Smooth muscle cell (in vitro differentiated cells): ENCODE measurements around the gene CUL1. TPM values are rescaled to one million over a fixed set of nuclear protein-coding genes. Genes with fewer than 3 reads are reported as not detected.

Source experiments
- DNase-seq: peaks from one replicate; lab custom pipeline; 2025; ENCODE audit not compliant: unreplicated experiment; lab: John Stamatoyannopoulos, UW
- H2AFZ ChIP-seq: fragments of 200-600 bp; sonication (generic); 2 replicates; pipeline ENCODE4 v1.6.0; 2016; ENCODE audit warnings: antibody characterized with exemption, low read depth, mild to moderate bottlenecking
- H3F3A ChIP-seq: fragments of 200-600 bp; sonication (generic); 2 replicates; pipeline ENCODE4 v1.6.0; 2017; ENCODE audit warnings: antibody characterized with exemption, low read depth
- H3K27ac ChIP-seq: fragments of 200-600 bp; sonication (generic); 2 replicates; pipeline ENCODE4 v1.5.1; 2016; ENCODE audit warnings: low read depth, mild to moderate bottlenecking
- H3K27me3 ChIP-seq: fragments of 200-600 bp; sonication (generic); 2 replicates; pipeline ENCODE4 v1.6.1; 2016; ENCODE audit warnings: low read depth, mild to moderate bottlenecking
- H3K36me3 ChIP-seq: fragments of 200-600 bp; sonication (generic); 2 replicates; pipeline ENCODE4 v1.5.1; 2016; ENCODE audit warnings: low read depth
- H3K4me1 ChIP-seq: fragments of 200-600 bp; sonication (generic); 2 replicates; pipeline ENCODE4 v1.5.1; 2016; ENCODE audit warnings: low read depth
- H3K4me2 ChIP-seq: fragments of 200-600 bp; sonication (generic); 2 replicates; pipeline ENCODE4 v1.6.0; 2016; ENCODE audit warnings: mild to moderate bottlenecking
- H3K4me3 ChIP-seq: fragments of 200-600 bp; sonication (generic); 2 replicates; pipeline ENCODE4 v1.5.1; 2016; ENCODE audit warnings: mild to moderate bottlenecking
- H3K79me2 ChIP-seq: fragments of 200-600 bp; sonication (generic); 2 replicates; pipeline ENCODE4 v1.6.0; 2016; ENCODE audit warnings: low read depth, mild to moderate bottlenecking
- H3K9ac ChIP-seq: fragments of 200-600 bp; sonication (generic); 2 replicates; pipeline ENCODE4 v1.6.0; 2016; ENCODE audit warnings: low read depth
- H3K9me3 ChIP-seq: fragments of 200-600 bp; sonication (generic); replicated peaks from 2 replicates; pipeline ENCODE4 v1.5.1; 2016; ENCODE audit warnings: low read depth
- H4K20me1 ChIP-seq: fragments of 200-600 bp; sonication (generic); 2 replicates; pipeline ENCODE4 v1.6.0; 2016; ENCODE audit warnings: low read depth
- WGBS: methylation state at CpG from one replicate; pipeline ENCODE4 v1.1.7; 2016; ENCODE audit warnings: low lambda C conversion rate; 5-methylcytosine and 5-hydroxymethylcytosine counted together
- polyA plus RNA-seq: library from polyadenylated mRNA; unstranded; fragments of >200 nt; fragmentation: Nextera tagmentation; extraction: Ambion mirVana; gene quantifications from 2 replicates; pipeline ENCODE4 v1.2.1, GENCODE V29; 2016
- total RNA-seq: library from RNA; depleted of rRNA; stranded (reverse); fragments of >200 nt; gene quantifications from 2 replicates; pipeline ENCODE4 v1.2.3, GENCODE V29; 2014
- TF ChIP-seq, protein P1 (sequence below): fragments of 200-600 bp; sonication (generic); IDR thresholded peaks from 2 replicates; pipeline ENCODE4 v1.5.1; 2017; ENCODE audit warnings: borderline replicate concordance, mild to moderate bottlenecking, antibody characterized with exemption; ENCODE audit not compliant: insufficient read depth, poor library complexity, severe bottlenecking

The CUL1 gene
- total and polyA plus RNA-seq, 2 experiments from 2014 or later = 38.2 to 44.8 TPM

DNA sequence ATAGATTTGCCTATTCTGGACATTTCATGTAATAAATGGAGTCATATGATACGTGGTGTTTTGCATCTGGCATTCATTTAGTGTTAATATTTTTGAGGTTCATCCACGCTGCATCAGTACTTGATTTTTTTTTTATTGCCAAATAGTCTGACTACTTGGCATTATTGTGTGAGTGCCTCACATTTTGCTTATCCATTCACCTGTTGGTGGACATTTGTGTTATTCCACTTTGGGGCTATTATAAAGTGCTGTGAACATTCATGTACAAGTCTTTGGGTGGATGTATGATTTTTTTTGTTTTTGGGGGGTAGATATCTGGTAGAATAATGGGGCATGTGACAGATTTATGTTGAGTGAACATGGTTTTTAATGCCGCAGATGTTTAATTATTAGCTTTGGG lies 19.7 kb downstream of the CUL1 start:
- no peak overlapping the region for H3K27ac ChIP-seq
- H4K20me1 ChIP-seq = peaks cover 100% of the 10 kb centered on the region

DNA sequence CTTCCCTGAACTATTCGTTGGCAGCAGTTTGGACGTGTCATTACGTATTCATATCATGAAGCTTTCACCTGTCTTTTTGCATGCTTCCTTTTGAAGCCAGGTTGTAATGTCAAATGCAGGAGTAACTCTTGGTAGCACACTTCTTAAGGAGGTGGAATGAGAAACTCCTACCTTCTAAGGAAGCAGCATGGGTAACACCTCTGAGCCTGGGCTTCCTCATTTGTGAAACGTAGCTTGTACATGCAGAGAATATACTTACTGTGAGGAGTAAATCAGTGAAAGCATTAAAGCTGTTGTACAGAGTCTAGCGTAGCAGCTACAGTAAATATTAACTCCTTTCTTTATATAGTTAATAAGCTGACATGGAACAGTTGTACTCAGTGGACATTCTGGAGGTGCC lies 21.1 kb downstream of the CUL1 start:
- no peaks in the 10 kb centered on the region for H3F3A ChIP-seq
- no peaks in the 10 kb centered on the region for H3K9me3 ChIP-seq
- peaks cover 100% of the 10 kb centered on the region for H4K20me1 ChIP-seq
- H3K79me2 ChIP-seq = peaks cover 100% of the 10 kb centered on the region
- no peaks in the 10 kb centered on the region for H3K36me3 ChIP-seq
- H3K4me2 ChIP-seq = no peak overlapping the region
- H3K4me3 ChIP-seq = no peak overlapping the region
- H3K9ac ChIP-seq = no peak overlapping the region
- H2AFZ ChIP-seq = no peak overlapping the region
- no peak for DNase-seq
- TF ChIP-seq, protein P1, sequence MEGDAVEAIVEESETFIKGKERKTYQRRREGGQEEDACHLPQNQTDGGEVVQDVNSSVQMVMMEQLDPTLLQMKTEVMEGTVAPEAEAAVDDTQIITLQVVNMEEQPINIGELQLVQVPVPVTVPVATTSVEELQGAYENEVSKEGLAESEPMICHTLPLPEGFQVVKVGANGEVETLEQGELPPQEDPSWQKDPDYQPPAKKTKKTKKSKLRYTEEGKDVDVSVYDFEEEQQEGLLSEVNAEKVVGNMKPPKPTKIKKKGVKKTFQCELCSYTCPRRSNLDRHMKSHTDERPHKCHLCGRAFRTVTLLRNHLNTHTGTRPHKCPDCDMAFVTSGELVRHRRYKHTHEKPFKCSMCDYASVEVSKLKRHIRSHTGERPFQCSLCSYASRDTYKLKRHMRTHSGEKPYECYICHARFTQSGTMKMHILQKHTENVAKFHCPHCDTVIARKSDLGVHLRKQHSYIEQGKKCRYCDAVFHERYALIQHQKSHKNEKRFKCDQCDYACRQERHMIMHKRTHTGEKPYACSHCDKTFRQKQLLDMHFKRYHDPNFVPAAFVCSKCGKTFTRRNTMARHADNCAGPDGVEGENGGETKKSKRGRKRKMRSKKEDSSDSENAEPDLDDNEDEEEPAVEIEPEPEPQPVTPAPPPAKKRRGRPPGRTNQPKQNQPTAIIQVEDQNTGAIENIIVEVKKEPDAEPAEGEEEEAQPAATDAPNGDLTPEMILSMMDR = no peak
- H3K27me3 ChIP-seq = no peaks in the 10 kb centered on the region
- 85% methylated on average over 5 of the region's 5 CpGs for WGBS
- peaks cover 5% of the 10 kb centered on the region for H3K4me1 ChIP-seq
- no peak overlapping the region for H3K27ac ChIP-seq

More for the DNA sequence above, 19.7 kb downstream of the CUL1 start:
- Histone ChIP-seq H3K9ac (no peak overlapping the region), H3K27me3 (no peaks in the 10 kb centered on the region), H3K4me2 (no peak overlapping the region), H2AFZ (no peak overlapping the region), H3K4me1 (no peaks in the 10 kb centered on the region), H3F3A (no peaks in the 10 kb centered on the region), H3K4me3 (no peak overlapping the region), H3K79me2 (peaks cover 100% of the 10 kb centered on the region), H3K9me3 (no peaks in the 10 kb centered on the region), H3K36me3 (no peaks in the 10 kb centered on the region)
- no peak for DNase-seq
- TF ChIP-seq, protein P1 = no peak
- over 99% methylated on average over 3 of the region's 3 CpGs for WGBS

DNA sequence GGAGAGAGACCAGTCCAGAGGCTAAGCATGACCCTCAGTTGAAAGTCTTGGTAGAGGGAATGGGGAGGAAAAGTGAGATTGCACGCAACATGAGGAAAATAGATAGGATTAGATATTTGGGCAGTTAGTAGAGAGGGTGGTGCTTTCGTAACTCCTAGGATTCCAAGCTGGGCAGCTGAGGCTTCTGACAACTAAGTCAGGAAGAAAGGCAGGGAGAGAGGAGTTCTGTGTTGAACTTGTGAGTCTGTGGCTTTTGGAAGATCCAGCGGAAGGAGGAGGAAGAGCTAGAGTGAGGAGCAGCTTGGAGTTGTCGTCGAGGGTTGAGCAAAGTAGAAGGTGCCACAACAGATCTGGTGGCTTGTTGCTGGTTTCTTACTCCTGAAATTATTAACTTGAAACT lies 21.8 kb downstream of the CUL1 start:
- H3K79me2 ChIP-seq = peaks cover 100% of the 10 kb centered on the region
- H3K4me3 ChIP-seq = no peak overlapping the region
- no peak for DNase-seq
- peaks cover 5% of the 10 kb centered on the region for H3K4me1 ChIP-seq
- H4K20me1 ChIP-seq = peaks cover 100% of the 10 kb centered on the region
- H2AFZ ChIP-seq = no peak overlapping the region
- no peaks in the 10 kb centered on the region for H3F3A ChIP-seq
- 65% methylated on average over 5 of the region's 5 CpGs for WGBS
- H3K27ac ChIP-seq = no peak overlapping the region
- no peaks in the 10 kb centered on the region for H3K9me3 ChIP-seq
- H3K4me2 ChIP-seq = no peak overlapping the region
- TF ChIP-seq, protein P1 = no peak
- no peak overlapping the region for H3K9ac ChIP-seq
- H3K27me3 ChIP-seq = no peaks in the 10 kb centered on the region
- H3K36me3 ChIP-seq = no peaks in the 10 kb centered on the region

DNA sequence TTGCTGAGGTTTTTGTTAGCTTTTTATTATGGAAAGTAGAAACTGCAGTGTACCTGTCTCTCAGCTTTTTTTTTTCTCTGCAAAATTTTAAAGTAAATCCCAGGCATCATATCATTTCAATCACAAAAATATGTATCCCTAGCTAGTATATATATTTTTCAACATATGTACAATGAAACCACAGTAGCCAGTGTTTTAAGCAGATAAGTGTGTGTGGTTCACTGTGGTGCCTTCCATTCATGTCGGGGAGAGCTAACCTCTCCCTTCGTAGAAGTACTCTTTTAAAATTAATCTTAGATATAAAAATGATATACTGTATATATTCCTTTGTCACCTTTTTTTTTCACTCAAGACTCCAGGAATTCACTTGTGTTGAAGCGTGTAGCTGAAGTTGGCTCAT lies 22.7 kb downstream of the CUL1 start:
- DNase-seq = no peak
- H3K9me3 ChIP-seq = no peaks in the 10 kb centered on the region
- H3K79me2 ChIP-seq = peaks cover 100% of the 10 kb centered on the region
- no peaks in the 10 kb centered on the region for H3K27me3 ChIP-seq
- H3F3A ChIP-seq = no peaks in the 10 kb centered on the region
- no peak overlapping the region for H3K27ac ChIP-seq
- peaks cover 5% of the 10 kb centered on the region for H3K4me1 ChIP-seq
- TF ChIP-seq, protein P1 = no peak
- 96% methylated on average over 3 of the region's 3 CpGs for WGBS
- no peaks in the 10 kb centered on the region for H3K36me3 ChIP-seq
- no peak overlapping the region for H3K9ac ChIP-seq
- no peak overlapping the region for H2AFZ ChIP-seq
- H3K4me2 ChIP-seq = no peak overlapping the region
- no peak overlapping the region for H3K4me3 ChIP-seq
- H4K20me1 ChIP-seq = peaks cover 100% of the 10 kb centered on the region
